Tibial nerve (tissue), 4 donors: ENCODE data around the gene RNF182.

Experiments used
- CTCF ChIP-seq, 5 experiments: fragments of 200-600 bp in 3 of 5; fragments of 450-650 bp in 2 of 5; sonication (generic) in 3 of 5; IDR thresholded peaks; one replicate each; pipeline ENCODE4 v1.5.1; 2016 to 2019; ENCODE audit warnings: antibody characterized with exemption in 5 of 5, mild to moderate bottlenecking in 3 of 5, moderate library complexity in 2 of 5
- EP300 ChIP-seq, 2 donors: sonication (generic); formaldehyde crosslinking; IDR thresholded peaks; one replicate each; pipeline ENCODE4 v1.6.1; 2017; ENCODE audit warnings: antibody characterized with exemption in 2 of 2, mild to moderate bottlenecking in 1 of 2
- POLR2A ChIP-seq, 2 donors: fragments of 450-650 bp; IDR thresholded peaks; one replicate each; pipeline ENCODE4 v1.6.1; 2017; ENCODE audit warnings: antibody characterized with exemption in 2 of 2, mild to moderate bottlenecking in 2 of 2, moderate library complexity in 2 of 2

GRCh38 chr6:13978787-13979186, 54.0 kb downstream of the RNF182 start:
- TF ChIP-seq EP300 (IDR thresholded peaks at IDR 0.05): no peak
- TF ChIP-seq CTCF (IDR thresholded peaks at IDR 0.05): no peak
- TF ChIP-seq POLR2A (IDR thresholded peaks at IDR 0.05): no peak
